GM23338 (cell line): ENCODE measurements around the gene ZNF627. TPM values are rescaled to one million over a fixed set of nuclear protein-coding genes. Genes with fewer than 3 reads are reported as not detected.

Experiments
- ATAC-seq: fragments of 200-7000 bp; cut with Tn5 transposase; 3 replicates; pipeline ENCODE4 v1.9.1; 2020
- DNase-seq: peaks from one replicate; pipeline ENCODE4 v3.0.0-alpha.2; 2015; ENCODE audit warnings: low spot score
- H2AFZ ChIP-seq: fragments of 200-600 bp; sonication (generic); 2 replicates; pipeline ENCODE4 v1.8.0; 2016; ENCODE audit warnings: antibody characterized with exemption, mild to moderate bottlenecking, moderate library complexity
- H3F3A ChIP-seq: fragments of 200-600 bp; sonication (generic); replicated peaks from 2 replicates; pipeline ENCODE4 v1.8.0; 2017; ENCODE audit warnings: antibody characterized with exemption, mixed run types, low read depth
- H3K27ac ChIP-seq: fragments of 200-600 bp; sonication (generic); 2 replicates; pipeline ENCODE4 v1.6.1; 2016; ENCODE audit warnings: low read depth
- H3K27me3 ChIP-seq: fragments of 200-600 bp; sonication (generic); 2 replicates; pipeline ENCODE4 v1.8.0; 2016; ENCODE audit warnings: mild to moderate bottlenecking, mixed run types, moderate library complexity; ENCODE audit not compliant: insufficient read depth
- H3K36me3 ChIP-seq: fragments of 200-600 bp; sonication (generic); 2 replicates; pipeline ENCODE4 v1.8.0; 2016; ENCODE audit warnings: mild to moderate bottlenecking; ENCODE audit not compliant: insufficient read depth
- H3K4me1 ChIP-seq: fragments of 200-600 bp; sonication (generic); 2 replicates; pipeline ENCODE4 v1.8.0; 2016; ENCODE audit warnings: mild to moderate bottlenecking, moderate library complexity; ENCODE audit not compliant: insufficient read depth
- H3K4me2 ChIP-seq: fragments of 200-600 bp; sonication (generic); 2 replicates; pipeline ENCODE4 v1.7.1; 2017; ENCODE audit warnings: mixed run types
- H3K4me3 ChIP-seq: fragments of 200-600 bp; sonication (generic); 2 replicates; pipeline ENCODE4 v1.6.1; 2016; ENCODE audit warnings: mixed run types
- H3K79me2 ChIP-seq: fragments of 200-600 bp; sonication (generic); replicated peaks from 2 replicates; pipeline ENCODE4 v1.8.0; 2017; ENCODE audit warnings: mild to moderate bottlenecking; ENCODE audit not compliant: insufficient read depth
- H3K9me2 ChIP-seq: fragments of 200-600 bp; sonication (generic); 2 replicates; pipeline ENCODE4 v1.8.0; 2017; ENCODE audit not compliant: insufficient read depth
- H4K20me1 ChIP-seq: fragments of 200-600 bp; sonication (generic); replicated peaks from 2 replicates; pipeline ENCODE4 v1.8.0; 2017; ENCODE audit warnings: mild to moderate bottlenecking; ENCODE audit not compliant: insufficient read depth
- H3K27ac Mint-ChIP-seq: 2 replicates; pipeline ENCODE4 v1.8.0; 2020; ENCODE audit warnings: inconsistent platforms, mild to moderate bottlenecking, moderate library complexity, mixed read lengths
- H3K27me3 Mint-ChIP-seq: 3 replicates; pipeline ENCODE4 v1.8.0; 2022; ENCODE audit warnings: low read depth, mild to moderate bottlenecking, moderate library complexity, mixed read lengths, inconsistent platforms; ENCODE audit not compliant: insufficient read depth, poor library complexity
- H3K36me3 Mint-ChIP-seq: 3 replicates; pipeline ENCODE4 v1.8.0; 2021; ENCODE audit warnings: low read depth, mild to moderate bottlenecking, inconsistent platforms, moderate library complexity, mixed read lengths
- H3K4me1 Mint-ChIP-seq: 3 replicates; pipeline ENCODE4 v1.8.0; 2020; ENCODE audit warnings: mild to moderate bottlenecking, inconsistent platforms, mixed read lengths
- H3K4me3 Mint-ChIP-seq: 3 replicates; pipeline ENCODE4 v1.8.0; 2021; ENCODE audit warnings: moderate library complexity, mild to moderate bottlenecking, inconsistent platforms, mixed read lengths
- H3K9me3 Mint-ChIP-seq: 3 replicates; pipeline ENCODE4 v1.8.0; 2020; ENCODE audit warnings: moderate library complexity, mild to moderate bottlenecking, inconsistent platforms, mixed read lengths
- CTCF ChIP-seq, 2 experiments: fragments of 200-600 bp in 1 of 2; sonication (generic) in 1 of 2; conservative IDR thresholded peaks; 2 replicates each; pipeline versions ENCODE4 v1.5.1 to v1.6.1; 2016 to 2017; ENCODE audit warnings: antibody characterized with exemption in 2 of 2, low read depth in 2 of 2, mild to moderate bottlenecking in 2 of 2, moderate library complexity in 1 of 2
- ETS1 ChIP-seq: IDR thresholded peaks from 2 replicates; pipeline ENCODE4 v1.6.1; 2016; ENCODE audit warnings: antibody characterized with exemption
- EZH2 ChIP-seq: fragments of 200-600 bp; sonication (generic); IDR thresholded peaks from one replicate; pipeline ENCODE4 v1.8.0; 2017; ENCODE audit warnings: antibody characterized with exemption, mild to moderate bottlenecking, low read depth; ENCODE audit not compliant: unreplicated experiment
- EZH2phosphoT487 ChIP-seq: fragments of 200-600 bp; sonication (generic); IDR thresholded peaks from one replicate; pipeline ENCODE4 v1.8.1; 2018; ENCODE audit warnings: antibody characterized with exemption; ENCODE audit not compliant: unreplicated experiment
- JUNB ChIP-seq: IDR thresholded peaks from one replicate; pipeline ENCODE4 v1.6.1; 2016; ENCODE audit warnings: antibody characterized with exemption; ENCODE audit not compliant: unreplicated experiment
- POLR2AphosphoS5 ChIP-seq: IDR thresholded peaks from 2 replicates; pipeline ENCODE4 v1.6.1; 2016; ENCODE audit warnings: antibody characterized with exemption, low read depth
- REST ChIP-seq: IDR thresholded peaks from one replicate; pipeline ENCODE4 v1.6.1; 2018; ENCODE audit warnings: antibody characterized with exemption; ENCODE audit not compliant: unreplicated experiment
- STAT1 ChIP-seq: IDR thresholded peaks from one replicate; pipeline ENCODE4 v1.6.1; 2016; ENCODE audit warnings: antibody characterized with exemption; ENCODE audit not compliant: unreplicated experiment
- polyA plus RNA-seq: library from polyadenylated mRNA; unstranded; fragments of >200 nt; fragmentation: Nextera tagmentation; extraction: Ambion mirVana; gene quantifications from 2 replicates; pipeline ENCODE4 v1.2.1, GENCODE V29; 2016
- total RNA-seq: library from RNA; depleted of rRNA; stranded (reverse); fragments of >200 nt; shearing (Covaris generic); gene quantifications from 2 replicates; pipeline ENCODE4 v1.2.3, GENCODE V29; 2014

ZNF627 gene
- total and polyA plus RNA-seq, 2 experiments from 2014 or later: 9.0 to 15.4 TPM

- no peak for ATAC-seq
- no peak for DNase-seq
- Mint-ChIP-seq H3K36me3 (peaks cover 30% of the 10 kb centered on the region), H3K27me3 (peaks cover 5% of the 10 kb centered on the region), H3K4me1 (peaks cover 8% of the 10 kb centered on the region), H3K4me3 (no peak overlapping the region; the same call in 2 of the 3 replicates), H3K27ac (no peak overlapping the region), H3K9me3 (no peaks in the 10 kb centered on the region; the same call in 2 of the 3 replicates)
- Histone ChIP-seq H3K36me3 (no peaks in the 10 kb centered on the region; the same call in 1 of the 2 replicates), H3K27ac (no peak overlapping the region), H2AFZ (no peak overlapping the region), H3K4me3 (no peak overlapping the region), H3K79me2 (peaks cover 36% of the 10 kb centered on the region), H3K27me3 (no peaks in the 10 kb centered on the region), H3K4me2 (no peak overlapping the region), H3F3A (no peaks in the 10 kb centered on the region), H3K9me2 (no peaks in the 10 kb centered on the region), H4K20me1 (peaks cover 14% of the 10 kb centered on the region), H3K4me1 (peaks cover 7% of the 10 kb centered on the region; the same call in 1 of the 2 replicates)
- TF ChIP-seq JUNB: no peak
- no peak for TF ChIP-seq STAT1
- TF ChIP-seq EZH2: no peak
- TF ChIP-seq EZH2phosphoT487: no peak
- TF ChIP-seq ETS1: no peak
- no peak for TF ChIP-seq POLR2AphosphoS5
Observed at GRCh38 chr19:11555246-11555645, 42.0 kb upstream of the ZNF627 start.

GRCh38 chr19:11556634-11557420 is 40.5 kb upstream of the ZNF627 start:
- DNase-seq: no peak
- Histone ChIP-seq H3F3A (no peaks in the 10 kb centered on the region), H3K4me2 (no peak overlapping the region), H2AFZ (no peak overlapping the region), H3K27me3 (no peaks in the 10 kb centered on the region), H3K9me2 (no peaks in the 10 kb centered on the region), H3K79me2 (peaks cover 36% of the 10 kb centered on the region), H3K27ac (no peak overlapping the region), H3K36me3 (no peaks in the 10 kb centered on the region; the same call in 1 of the 2 replicates), H4K20me1 (peaks cover 14% of the 10 kb centered on the region), H3K4me3 (no peak overlapping the region), H3K4me1 (peaks cover 7% of the 10 kb centered on the region; the same call in 1 of the 2 replicates)
- peaks cover 5% of the 10 kb centered on the region for H3K27me3 Mint-ChIP-seq
- TF ChIP-seq STAT1 (no peak), CTCF (conservative IDR thresholded peaks at IDR 0.05; ENCODE audit: low read depth in 2 of 2) (no peak), REST (no peak), JUNB (no peak)
- H3K36me3 Mint-ChIP-seq: peaks cover 28% of the 10 kb centered on the region
- peak overlapping the region; percentile 95 for H3K4me3 Mint-ChIP-seq
- peaks cover 8% of the 10 kb centered on the region for H3K4me1 Mint-ChIP-seq
- ATAC-seq: no peak
- H3K27ac Mint-ChIP-seq: no peak overlapping the region
- no peaks in the 10 kb centered on the region; the same call in 2 of the 3 replicates for H3K9me3 Mint-ChIP-seq
